Smooth muscle cell of bladder (primary cell): ENCODE measurements around the gene SEC14L3. TPM values are rescaled to one million over a fixed set of nuclear protein-coding genes. Genes with fewer than 3 reads are reported as not detected.

ENCODE experiments used
- total RNA-seq: library from RNA; depleted of rRNA; stranded (reverse); fragments of >200 nt; gene quantifications from 2 replicates; pipeline ENCODE4 v1.2.3, GENCODE V29; 2014

SEC14L3 gene
- total RNA-seq, result under 0.01 TPM in 1 of 2 replicates, not detected in the other

GRCh38 chr22:30471616-30472318, at the start of gene SEC14L3:
Gene SEC14L3, minus strand, starts transcription at chr22:30472017. Its CDS starts 59 bp downstream, at chr22:30471958.

GRCh38 chr22:30425616-30426387, 46.0 kb downstream of the SEC14L3 start, which contains the start of gene MTFP1:
Gene MTFP1, plus strand, starts transcription at chr22:30425768. Its CDS starts 112 bp downstream, at chr22:30425880.

Other genes starting within 250 kb of the SEC14L3 start
- 17.3 and 34.1 TPM in 2 replicates for gene LIF, start 225.3 kb downstream of the SEC14L3 start, total RNA-seq
- not detected in 2 replicates for gene OSM, start 205.2 kb downstream of the SEC14L3 start, total RNA-seq
- gene CASTOR1, start 182.5 kb downstream of the SEC14L3 start, total RNA-seq, result 4.8 and 7.4 TPM in 2 replicates
- 10.1 and 11.4 TPM in 2 replicates for gene TBC1D10A, start 145.1 kb downstream of the SEC14L3 start, total RNA-seq
- gene SF3A1, start 115.1 kb downstream of the SEC14L3 start, total RNA-seq, result 15.9 and 17.5 TPM in 2 replicates
- 1.3 and 1.7 TPM in 2 replicates for gene CCDC157, start 115.0 kb downstream of the SEC14L3 start, total RNA-seq
- gene RNF215, start 84.6 kb downstream of the SEC14L3 start, total RNA-seq, result 26.2 and 32.8 TPM in 2 replicates
- 6.8 and 9.3 TPM in 2 replicates for gene SEC14L2, start 75.0 kb downstream of the SEC14L3 start, total RNA-seq
- gene MTFP1, start 46.2 kb downstream of the SEC14L3 start, total RNA-seq, result 5.1 and 6.7 TPM in 2 replicates
- 0.14 and 0.18 TPM in 2 replicates for gene SEC14L4, start 33.7 kb upstream of the SEC14L3 start, total RNA-seq
- gene SEC14L6, start 74.7 kb upstream of the SEC14L3 start, total RNA-seq, result 0.14 and 0.18 TPM in 2 replicates
- 0.18 and 0.43 TPM in 2 replicates for gene GAL3ST1, start 102.6 kb upstream of the SEC14L3 start, total RNA-seq
- gene PES1, start 119.9 kb upstream of the SEC14L3 start, total RNA-seq, result 96.0 and 108 TPM in 2 replicates
- 2.0 and 2.4 TPM in 2 replicates for gene TCN2, start 135.2 kb upstream of the SEC14L3 start, total RNA-seq
- 6.3 and 8.5 TPM in 2 replicates for gene SLC35E4, start 163.8 kb upstream of the SEC14L3 start, total RNA-seq
- gene DUSP18, start 195.9 kb upstream of the SEC14L3 start, total RNA-seq, result 3.8 and 5.6 TPM in 2 replicates
- gene OSBP2, start 222.9 kb upstream of the SEC14L3 start, total RNA-seq, result 0.83 and 1.00 TPM in 2 replicates